ENCODE data around the gene GP1BA.

DNA sequence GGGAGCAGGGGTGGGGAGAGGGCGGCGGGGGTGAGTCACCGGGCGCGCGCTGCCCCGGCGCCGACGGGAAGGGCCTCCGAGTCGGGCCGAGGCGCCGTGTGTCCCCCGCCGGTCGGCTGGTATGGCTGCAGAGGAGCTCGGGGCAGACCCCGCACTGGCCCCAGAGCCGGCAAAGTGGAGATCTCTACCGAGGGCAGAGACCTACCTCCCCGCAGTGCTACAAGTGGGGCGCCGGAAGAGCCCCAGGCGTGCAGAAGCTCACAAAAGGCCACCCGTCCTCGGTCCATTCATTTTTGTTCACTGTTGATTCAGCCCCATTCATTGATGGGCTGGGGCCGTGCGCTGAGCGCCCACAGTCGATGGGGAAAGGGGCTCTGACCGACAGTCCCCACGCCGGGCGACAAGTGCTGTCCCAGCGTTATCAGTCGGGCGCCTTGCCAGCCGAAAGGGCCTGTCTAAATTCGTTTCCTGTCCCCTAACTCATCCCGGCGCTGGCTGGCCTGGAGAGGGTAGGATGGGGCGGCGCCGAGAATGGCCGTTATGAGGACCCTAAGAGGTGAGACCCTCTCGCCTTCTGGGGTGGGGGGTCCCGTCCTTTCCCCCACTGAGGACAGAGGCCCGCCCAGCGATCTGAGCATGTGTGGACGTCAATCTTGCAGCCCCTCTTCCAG, 18.1 kb downstream of the GP1BA start:
- no peak for TF ChIP-seq POLR2A (IDR thresholded peaks at IDR 0.05)
- TF ChIP-seq, protein P1, sequence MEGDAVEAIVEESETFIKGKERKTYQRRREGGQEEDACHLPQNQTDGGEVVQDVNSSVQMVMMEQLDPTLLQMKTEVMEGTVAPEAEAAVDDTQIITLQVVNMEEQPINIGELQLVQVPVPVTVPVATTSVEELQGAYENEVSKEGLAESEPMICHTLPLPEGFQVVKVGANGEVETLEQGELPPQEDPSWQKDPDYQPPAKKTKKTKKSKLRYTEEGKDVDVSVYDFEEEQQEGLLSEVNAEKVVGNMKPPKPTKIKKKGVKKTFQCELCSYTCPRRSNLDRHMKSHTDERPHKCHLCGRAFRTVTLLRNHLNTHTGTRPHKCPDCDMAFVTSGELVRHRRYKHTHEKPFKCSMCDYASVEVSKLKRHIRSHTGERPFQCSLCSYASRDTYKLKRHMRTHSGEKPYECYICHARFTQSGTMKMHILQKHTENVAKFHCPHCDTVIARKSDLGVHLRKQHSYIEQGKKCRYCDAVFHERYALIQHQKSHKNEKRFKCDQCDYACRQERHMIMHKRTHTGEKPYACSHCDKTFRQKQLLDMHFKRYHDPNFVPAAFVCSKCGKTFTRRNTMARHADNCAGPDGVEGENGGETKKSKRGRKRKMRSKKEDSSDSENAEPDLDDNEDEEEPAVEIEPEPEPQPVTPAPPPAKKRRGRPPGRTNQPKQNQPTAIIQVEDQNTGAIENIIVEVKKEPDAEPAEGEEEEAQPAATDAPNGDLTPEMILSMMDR (IDR thresholded peaks at IDR 0.05), result no peak

All from suprapubic skin (tissue), 3 donors.